K562 (cell line): ENCODE measurements around the gene ZFYVE1. TPM values are rescaled to one million over a fixed set of nuclear protein-coding genes. Genes with fewer than 3 reads are reported as not detected.

Source experiments
- ATF2 ChIP-seq: sonication (generic); formaldehyde crosslinking; IDR thresholded peaks from 2 replicates; pipeline ENCODE4 v1.8.1; 2022; ENCODE audit warnings: missing genetic modification reagents
- ETV5 ChIP-seq: sonication (generic); formaldehyde crosslinking; IDR thresholded peaks from 2 replicates; pipeline ENCODE4 v1.4.0; 2020; ENCODE audit warnings: low read depth, mild to moderate bottlenecking, missing genetic modification reagents
- FOXA3 ChIP-seq, 2 experiments: fragments of 450-650 bp in 1 of 2; sonication (generic) in 1 of 2; formaldehyde crosslinking; IDR thresholded peaks in 1 of 2; conservative IDR thresholded peaks in 1 of 2; 2 replicates each; pipeline versions ENCODE4 v1.4.0 to v1.8.0; 2020 to 2022; ENCODE audit warnings: mild to moderate bottlenecking in 2 of 2, missing genetic modification reagents in 1 of 2
- HDAC6 ChIP-seq: IDR thresholded peaks from 2 replicates; pipeline ENCODE4 v1.6.1; 2012; ENCODE audit warnings: low read depth, mild to moderate bottlenecking, control low read depth, inconsistent platforms, low read length, moderate library complexity
- ID3 ChIP-seq, 2 experiments: fragments of 250-450 bp in 1 of 2; fragments of 450-650 bp in 1 of 2; sonication (Bioruptor Pico) in 1 of 2; IDR thresholded peaks; 2 replicates each; pipeline versions ENCODE4 v1.6.1 to v1.8.0; 2016 to 2021; ENCODE audit warnings: mild to moderate bottlenecking in 2 of 2, moderate library complexity in 2 of 2, missing compliant biosample characterization in 1 of 2, missing genetic modification characterization in 1 of 2
- MTA1 ChIP-seq: fragments of 450-650 bp; IDR thresholded peaks from 2 replicates; pipeline ENCODE4 v1.6.1; 2017; ENCODE audit warnings: borderline replicate concordance
- PURB ChIP-seq: sonication (generic); formaldehyde crosslinking; IDR thresholded peaks from 2 replicates; pipeline ENCODE4 v1.9.0; 2021; ENCODE audit warnings: low read depth, mild to moderate bottlenecking, missing genetic modification reagents
- REST ChIP-seq, 2 experiments: fragments of 450-650 bp; formaldehyde crosslinking in 1 of 2; IDR thresholded peaks; 2 replicates each; pipeline versions ENCODE4 v1.4.0 to v1.6.1; 2014 to 2020; ENCODE audit warnings: mild to moderate bottlenecking in 2 of 2, borderline replicate concordance in 1 of 2, low read depth in 1 of 2
- SFPQ ChIP-seq: fragments of 200-400 bp; formaldehyde crosslinking; IDR thresholded peaks from 2 replicates; pipeline ENCODE4 v1.6.1; 2017; ENCODE audit warnings: mild to moderate bottlenecking, low read depth, low read length, moderate library complexity
- TCF15 ChIP-seq: fragments of 250-450 bp; sonication (Bioruptor Pico); IDR thresholded peaks from 2 replicates; pipeline ENCODE4 v1.8.0; 2022; ENCODE audit warnings: moderate library complexity, mild to moderate bottlenecking, inconsistent platforms
- U2AF2 ChIP-seq: fragments of 200-400 bp; formaldehyde crosslinking; optimal IDR thresholded peaks from 2 replicates; pipeline ENCODE3; 2017; ENCODE audit warnings: low read depth, mild to moderate bottlenecking, low read length
- ZNF41 ChIP-seq: fragments of 250-450 bp; sonication (Bioruptor Pico); conservative IDR thresholded peaks from 2 replicates; pipeline ENCODE4 v1.4.0; 2020; ENCODE audit warnings: mild to moderate bottlenecking
- polyA plus RNA-seq, 8 experiments: library from polyadenylated mRNA; depleted of rRNA in 4 of 8; stranded (reverse) in 5 of 8; unstranded in 3 of 8; fragments of >200 nt; fragmentation: Nextera tagmentation in 2 of 8; fragmentation: Illumina TruSeq in 1 of 8; extraction: Ambion mirVana in 2 of 8; extraction: Trizol in 1 of 8; gene quantifications; 2 replicates each; pipeline versions ENCODE4 v1.2.1 to v1.2.3, GENCODE V29; 2011 to 2014; ENCODE audit warnings: inconsistent platforms in 1 of 8, missing spikeins in 1 of 8
- total RNA-seq, 7 experiments: library from RNA; depleted of rRNA in 6 of 7; stranded (reverse); fragments of >200 nt in 6 of 7; fragmentation: Illumina TruSeq in 2 of 7; extraction: Trizol in 2 of 7; gene quantifications; 2 replicates each; pipeline versions ENCODE4 v1.2.1 to v1.2.3, GENCODE V29; 2011 to 2021; ENCODE audit warnings: low replicate concordance in 1 of 7

ZFYVE1 gene
- total and polyA plus RNA-seq, 9 of the 15 experiments (the other 6 are each of a cell fraction or from before 2014, with no cell fraction given), result 0.62 to 5.5 (median 3.4) TPM

GRCh38 chr14:72925171-72925759, 101.6 kb downstream of the ZFYVE1 start (continued):
- TF ChIP-seq SFPQ (no peak), U2AF2 (no peak), PURB (CRISPR knock-in tag) (no peak), ATF2 (CRISPR knock-in tag) (no peak), TCF15 (CRISPR knock-in tag) (no peak), FOXA3 (CRISPR knock-in tag; conservative IDR thresholded peaks at IDR 0.05 in 1 of 2, IDR thresholded peaks at IDR 0.05 in 1 of 2) (0 out of 4 replicates have a peak, but pooled peaks of 1 of the 2 experiments have one; percentile 11), ETV5 (no peak), HDAC6 (no peak), ID3 (CRISPR knock-in tag; IDR thresholded peaks at IDR 0.05) (no peak), ID3 (tag; IDR thresholded peaks at IDR 0.05) (no peak), MTA1 (no peak), ZNF41 (CRISPR knock-in tag) (no peak), REST (IDR thresholded peaks at IDR 0.05; ENCODE audit: borderline replicate concordance) (peak; percentile 98), REST (CRISPR knock-in tag; IDR thresholded peaks at IDR 0.05; ENCODE audit: low read depth) (no peak)
